Measurements from ENCODE around the gene GLB1L3.

Gene GLB1L3

DNA sequence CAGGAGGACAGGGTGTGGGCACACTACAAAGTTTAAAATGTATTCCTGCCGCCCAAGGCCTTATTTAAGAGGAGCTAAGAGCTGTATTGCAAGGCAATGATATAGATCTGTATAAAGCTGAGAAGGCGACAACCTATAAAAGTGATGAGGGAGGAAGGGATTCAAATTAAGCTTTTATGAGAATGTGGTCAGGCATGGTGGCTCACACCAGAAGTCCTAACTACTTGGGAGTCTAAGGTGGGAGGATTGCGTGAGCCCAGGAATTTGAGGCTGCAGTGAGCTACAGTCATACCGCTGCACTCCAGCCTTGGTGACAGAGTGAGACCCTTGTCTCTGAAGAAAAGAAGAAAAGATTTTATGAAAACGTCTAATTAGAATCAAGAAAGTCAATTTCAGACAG, 9.7 kb upstream of the GLB1L3 start:
- DNase-seq (ENCODE audit: low read depth): no peak
- TF ChIP-seq, protein P1, sequence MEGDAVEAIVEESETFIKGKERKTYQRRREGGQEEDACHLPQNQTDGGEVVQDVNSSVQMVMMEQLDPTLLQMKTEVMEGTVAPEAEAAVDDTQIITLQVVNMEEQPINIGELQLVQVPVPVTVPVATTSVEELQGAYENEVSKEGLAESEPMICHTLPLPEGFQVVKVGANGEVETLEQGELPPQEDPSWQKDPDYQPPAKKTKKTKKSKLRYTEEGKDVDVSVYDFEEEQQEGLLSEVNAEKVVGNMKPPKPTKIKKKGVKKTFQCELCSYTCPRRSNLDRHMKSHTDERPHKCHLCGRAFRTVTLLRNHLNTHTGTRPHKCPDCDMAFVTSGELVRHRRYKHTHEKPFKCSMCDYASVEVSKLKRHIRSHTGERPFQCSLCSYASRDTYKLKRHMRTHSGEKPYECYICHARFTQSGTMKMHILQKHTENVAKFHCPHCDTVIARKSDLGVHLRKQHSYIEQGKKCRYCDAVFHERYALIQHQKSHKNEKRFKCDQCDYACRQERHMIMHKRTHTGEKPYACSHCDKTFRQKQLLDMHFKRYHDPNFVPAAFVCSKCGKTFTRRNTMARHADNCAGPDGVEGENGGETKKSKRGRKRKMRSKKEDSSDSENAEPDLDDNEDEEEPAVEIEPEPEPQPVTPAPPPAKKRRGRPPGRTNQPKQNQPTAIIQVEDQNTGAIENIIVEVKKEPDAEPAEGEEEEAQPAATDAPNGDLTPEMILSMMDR (IDR thresholded peaks at IDR 0.05; ENCODE audit: insufficient read depth, low read depth, low read length, missing control alignments): no peak
- no peak overlapping the region for H3K4me3 ChIP-seq (ENCODE audit: low read depth, low read length)

DNA sequence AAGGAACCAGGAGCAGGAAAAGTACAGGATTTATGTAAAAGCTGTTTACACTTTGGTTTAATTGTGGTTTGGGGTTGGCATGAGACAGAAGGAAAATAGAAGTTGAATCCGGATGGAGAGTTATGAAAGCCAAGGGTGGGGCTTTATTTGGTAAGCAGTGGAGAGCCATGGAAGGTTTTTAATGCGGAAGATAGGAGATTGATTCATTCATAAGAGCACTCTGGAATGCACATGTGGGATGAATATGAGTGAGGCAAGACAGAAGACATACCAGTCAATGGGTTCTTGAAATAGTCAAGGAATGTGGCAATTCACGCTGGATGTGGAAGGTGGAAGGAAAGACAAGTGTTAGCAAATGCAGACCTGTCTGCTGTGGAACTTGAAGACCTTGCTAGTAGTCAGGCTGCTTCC, 9.3 kb upstream of the GLB1L3 start:
- H3K4me3 ChIP-seq (ENCODE audit: low read depth, low read length): no peak overlapping the region
- TF ChIP-seq, protein P1 (IDR thresholded peaks at IDR 0.05; ENCODE audit: insufficient read depth, low read depth, low read length, missing control alignments): no peak
- no peak for DNase-seq (ENCODE audit: low read depth)

DNA sequence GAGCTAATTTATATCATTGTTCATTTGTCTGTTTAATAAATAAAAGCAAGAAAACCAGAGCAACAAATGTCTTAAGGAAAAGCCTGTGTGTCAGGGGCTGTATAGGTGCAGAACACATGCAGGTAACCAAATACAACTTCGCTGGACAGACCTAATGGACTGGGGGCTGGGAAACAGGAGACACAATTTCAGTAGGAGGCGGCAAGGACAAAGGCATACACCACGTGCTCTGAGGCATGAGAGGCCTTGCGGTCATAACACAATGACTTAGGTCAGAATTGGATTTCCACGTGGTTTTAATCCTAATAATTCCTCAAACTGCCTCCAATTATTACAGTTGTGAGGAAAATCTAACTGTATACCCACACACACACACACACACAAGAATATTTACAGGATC, 8.7 kb upstream of the GLB1L3 start:
- DNase-seq (ENCODE audit: low read depth): no peak
- no peak overlapping the region for H3K4me3 ChIP-seq (ENCODE audit: low read depth, low read length)
- TF ChIP-seq, protein P1 (IDR thresholded peaks at IDR 0.05; ENCODE audit: insufficient read depth, low read depth, low read length, missing control alignments): no peak

DNA sequence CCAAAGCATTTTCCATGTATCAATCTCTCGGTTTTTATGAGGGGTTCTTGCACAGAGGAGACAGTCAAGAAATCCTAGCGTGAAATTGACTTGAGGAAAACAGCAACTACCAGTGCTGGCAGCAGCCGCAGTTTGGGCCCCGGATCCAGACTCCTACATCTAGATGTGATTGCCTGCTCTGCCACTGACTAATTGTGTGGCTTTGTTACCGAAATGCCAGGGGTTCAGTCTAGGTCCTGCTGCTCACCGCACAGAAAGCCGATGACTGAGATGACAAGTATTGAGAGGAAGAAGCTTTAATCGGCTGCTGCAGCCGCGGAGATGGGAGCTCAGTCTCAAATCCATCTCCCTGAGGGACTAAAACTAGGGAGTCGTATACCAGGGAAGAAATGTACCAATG, 8.2 kb upstream of the GLB1L3 start:
- TF ChIP-seq, protein P1 (IDR thresholded peaks at IDR 0.05; ENCODE audit: insufficient read depth, low read depth, low read length, missing control alignments): no peak
- no peak for DNase-seq (ENCODE audit: low read depth)
- H3K4me3 ChIP-seq (ENCODE audit: low read depth, low read length): no peak overlapping the region

DNA sequence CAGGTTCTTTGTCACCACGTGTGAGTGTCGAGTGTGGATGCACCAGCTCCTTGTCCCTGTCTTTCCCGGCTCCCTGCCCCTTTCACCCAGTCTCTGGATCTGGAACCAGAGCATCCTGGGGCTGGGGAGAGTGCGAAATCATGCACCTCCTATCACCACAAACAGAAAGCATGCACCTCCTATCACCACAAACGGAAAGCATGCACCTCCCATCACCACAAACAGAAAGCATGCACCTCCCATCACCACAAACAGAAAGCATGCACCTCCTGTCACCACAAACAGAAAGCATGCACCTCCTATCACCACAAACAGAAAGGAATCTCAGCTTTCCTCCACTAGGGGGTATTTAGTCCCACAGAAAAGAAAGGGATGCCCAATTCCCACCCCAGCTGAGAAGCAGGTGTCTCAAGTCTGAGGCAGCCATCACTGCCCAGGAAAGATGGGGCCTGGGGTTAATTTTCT, 5.9 kb upstream of the GLB1L3 start:
- TF ChIP-seq, protein P1 (IDR thresholded peaks at IDR 0.05; ENCODE audit: insufficient read depth, low read depth, low read length, missing control alignments): peak; percentile 17
- H3K4me3 ChIP-seq (ENCODE audit: low read depth, low read length): no peak overlapping the region
- peak; percentile 64 for DNase-seq (ENCODE audit: low read depth)

DNA sequence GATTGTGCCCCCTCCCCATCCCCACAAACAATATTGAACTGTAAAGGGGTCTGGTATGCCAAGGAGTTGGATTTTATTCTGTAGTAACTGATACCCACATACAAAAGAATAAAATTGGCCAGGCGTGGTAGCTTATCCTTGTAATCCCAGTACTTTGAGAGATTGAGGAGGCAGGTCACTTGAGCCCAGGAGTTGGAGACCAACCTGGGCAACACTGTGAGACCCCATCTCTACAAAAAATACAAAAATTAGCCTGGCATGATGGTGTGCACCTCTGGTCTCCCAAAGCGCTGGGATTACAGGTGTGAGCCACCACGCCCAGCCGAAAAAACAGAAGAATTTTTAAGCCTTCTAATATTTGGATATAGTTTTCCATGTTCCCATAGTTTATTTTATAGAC, 4.2 kb upstream of the GLB1L3 start:
- no peak overlapping the region for H3K4me3 ChIP-seq (ENCODE audit: low read depth, low read length)
- TF ChIP-seq, protein P1 (IDR thresholded peaks at IDR 0.05; ENCODE audit: insufficient read depth, low read depth, low read length, missing control alignments): no peak
- DNase-seq (ENCODE audit: low read depth): no peak

Data from GM12865 (cell line).